GM21515 (cell line): ENCODE data around the gene FGF14.

Experiments used
- ATAC-seq: cut with Tn5 transposase; IDR thresholded peaks from one replicate; pipeline ENCODE4 v1.9.1; 2021; ENCODE audit not compliant: unreplicated experiment

Gene FGF14

GRCh38 chr13:102198418-102199311, 203.2 kb downstream of the FGF14 start:
- ATAC-seq = no peak

- no peak for ATAC-seq
These were observed 204.7 kb downstream of the FGF14 start for GRCh38 chr13:102197193-102197592.

DNA sequence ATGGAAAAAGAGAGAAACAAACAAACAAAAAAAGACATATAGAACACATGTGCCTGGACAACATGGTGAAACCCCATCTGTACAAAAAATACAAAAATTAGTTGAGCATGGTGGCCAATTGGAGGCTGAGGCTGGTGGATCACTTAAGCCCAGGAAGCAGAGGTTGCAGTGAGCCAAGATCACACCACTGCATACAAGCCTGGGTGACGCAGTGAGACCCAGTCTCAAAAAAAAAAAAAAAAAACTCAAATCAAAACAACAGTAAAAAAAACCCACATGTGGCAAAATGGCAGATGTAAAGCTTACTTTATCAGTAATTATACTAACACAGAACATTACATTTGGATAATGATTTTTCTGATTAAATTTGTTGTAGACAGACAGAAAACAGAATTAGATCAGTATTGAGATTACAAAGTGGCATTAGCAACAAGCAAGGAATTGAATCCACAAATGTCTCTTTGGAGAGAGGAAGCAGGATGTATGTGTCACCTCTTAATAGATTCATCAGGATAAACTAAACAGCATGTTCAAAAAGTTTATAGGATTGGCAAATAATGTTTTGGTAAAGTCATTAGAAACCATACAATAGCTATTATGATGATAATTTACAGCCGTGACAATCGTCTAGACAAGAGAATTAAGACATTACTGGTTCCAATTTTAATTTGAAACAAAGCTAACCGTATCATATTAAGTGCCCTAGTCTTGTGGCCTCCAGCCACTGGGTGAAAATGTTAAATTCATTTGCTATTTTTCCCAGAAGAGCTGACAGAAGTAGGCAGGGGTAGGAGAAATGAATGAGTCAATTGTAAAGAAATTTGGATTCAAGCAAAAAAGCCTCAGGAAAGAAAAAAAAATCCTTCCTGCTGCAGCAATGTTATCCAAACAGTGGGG, 206.0 kb downstream of the FGF14 start:
- ATAC-seq = no peak

- no peak for ATAC-seq
These were observed 209.0 kb downstream of the FGF14 start for GRCh38 chr13:102192858-102193257.

DNA sequence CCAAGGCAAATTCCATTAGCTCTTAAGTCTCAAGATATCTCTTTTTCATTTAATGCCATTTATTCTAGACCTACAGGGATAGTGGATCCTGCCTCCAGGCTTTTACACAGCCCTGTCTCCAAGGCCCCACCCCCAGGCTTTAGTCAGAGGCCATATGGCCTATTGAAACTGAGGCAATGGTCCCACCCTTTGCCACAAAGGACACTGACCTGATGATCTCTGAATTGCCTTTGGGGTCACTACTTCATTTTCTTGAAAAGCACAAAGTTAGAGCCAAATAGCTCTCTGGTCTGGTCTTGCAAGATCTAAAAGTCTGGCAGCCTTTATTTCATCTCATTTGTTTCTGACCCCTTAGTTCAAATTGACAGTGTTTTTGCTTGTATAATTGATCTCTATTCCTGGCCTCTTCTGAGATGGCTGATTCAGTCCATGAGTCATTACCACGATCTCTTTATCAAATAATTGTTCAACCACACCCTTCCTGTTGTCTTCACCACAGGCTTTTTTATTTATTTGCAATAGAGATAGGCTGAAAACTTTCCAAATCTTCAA, 209.8 kb downstream of the FGF14 start:
- no peak for ATAC-seq

DNA sequence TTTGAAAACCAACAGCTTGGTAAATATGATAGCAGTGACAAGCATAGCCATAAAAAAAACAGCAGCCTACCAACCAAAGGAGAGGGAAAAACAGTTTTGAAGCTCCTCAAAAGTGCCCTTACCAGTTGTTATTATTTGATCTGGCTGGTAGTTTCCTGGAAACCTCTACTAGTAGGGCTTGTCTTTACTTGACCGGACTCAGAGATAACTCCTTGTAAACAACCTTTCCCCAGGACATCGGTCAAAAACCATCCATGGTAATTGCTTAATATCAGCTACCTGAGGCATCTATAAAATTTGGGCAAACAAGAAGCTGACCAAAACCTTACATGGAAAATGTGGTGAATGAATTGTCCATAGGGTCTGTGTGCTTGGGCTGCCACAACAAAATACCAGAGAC, 210.9 kb downstream of the FGF14 start:
- no peak for ATAC-seq

DNA sequence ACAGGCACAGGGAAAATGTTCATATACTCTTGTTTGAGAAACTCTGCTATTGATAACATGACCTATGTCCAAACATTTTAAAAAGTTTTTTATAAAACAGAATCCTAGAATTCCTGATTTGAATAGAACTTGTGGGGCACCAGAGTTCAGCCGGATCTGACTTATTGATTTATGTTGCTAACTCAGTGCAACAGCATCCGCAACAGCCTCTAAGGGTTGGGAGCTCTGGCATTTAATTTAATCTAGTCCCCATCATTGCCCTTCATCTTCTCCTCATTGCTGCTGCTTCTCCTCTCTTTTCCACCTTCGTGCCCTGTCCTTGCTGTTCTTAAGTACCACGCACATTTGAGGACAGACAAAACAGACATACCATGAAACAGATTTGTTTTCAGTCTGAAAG, 214.5 kb downstream of the FGF14 start:
- no peak for ATAC-seq

DNA sequence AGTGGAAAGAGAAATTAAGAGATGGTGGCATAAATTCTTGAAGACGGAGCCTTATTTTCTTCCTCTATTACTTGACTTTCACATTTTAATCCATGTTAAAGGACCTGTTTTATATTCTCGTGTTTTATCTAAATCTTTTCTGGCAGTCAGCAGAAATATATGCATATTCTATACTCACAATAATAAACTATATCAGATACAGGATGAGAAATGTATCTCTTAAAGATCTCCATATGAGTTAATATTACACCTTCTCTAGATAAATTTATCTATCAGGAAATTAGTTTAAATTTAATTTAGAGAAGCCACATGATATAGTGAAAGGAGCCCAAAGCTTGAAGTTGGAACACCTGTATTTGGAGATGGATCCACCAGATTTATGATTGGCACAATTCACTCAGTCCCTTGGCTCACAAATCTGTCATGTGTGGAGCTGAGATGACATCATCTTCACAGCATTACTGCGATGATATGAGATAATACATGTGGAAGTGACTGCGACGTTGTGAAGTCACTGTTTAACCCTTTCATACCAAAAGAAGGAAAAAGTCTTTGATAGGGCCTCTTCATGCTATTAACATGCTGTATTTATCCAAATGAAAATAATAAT, 216.4 kb downstream of the FGF14 start:
- no peak for ATAC-seq

GRCh38 chr13:102183509-102184182, 218.2 kb downstream of the FGF14 start:
- no peak for ATAC-seq

DNA sequence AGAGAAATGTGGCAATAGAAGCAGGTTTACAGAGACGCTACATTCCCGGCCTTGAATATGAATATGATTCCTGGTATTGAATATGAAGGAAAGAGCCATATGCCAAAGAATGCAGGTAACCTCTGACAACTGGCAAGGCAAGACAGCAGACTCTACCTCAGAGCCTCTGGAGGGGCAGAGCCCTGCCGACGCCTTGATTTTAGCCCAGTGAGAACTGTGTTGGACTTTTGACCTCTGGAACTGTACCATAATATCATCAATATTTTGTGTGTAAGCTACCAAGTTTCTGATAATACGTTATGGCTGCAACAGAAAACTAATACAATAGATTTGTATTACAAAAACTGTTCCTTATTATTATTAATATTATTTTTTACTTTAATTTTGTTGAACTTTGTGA, 219.7 kb downstream of the FGF14 start:
- no peak for ATAC-seq

- no peak for ATAC-seq
These were observed 224.4 kb downstream of the FGF14 start for GRCh38 chr13:102177431-102177830.

GRCh38 chr13:102176846-102177245, 225.0 kb downstream of the FGF14 start:
- ATAC-seq = no peak

GRCh38 chr13:102172406-102172805, 229.4 kb downstream of the FGF14 start:
- no peak for ATAC-seq

GRCh38 chr13:102170305-102170704, 231.5 kb downstream of the FGF14 start:
- ATAC-seq = no peak

GRCh38 chr13:102169471-102170015, 232.3 kb downstream of the FGF14 start:
- no peak for ATAC-seq

GRCh38 chr13:102152790-102153189, 249.1 kb downstream of the FGF14 start:
- ATAC-seq = no peak

GRCh38 chr13:102147353-102147752, 254.5 kb downstream of the FGF14 start:
- no peak for ATAC-seq

DNA sequence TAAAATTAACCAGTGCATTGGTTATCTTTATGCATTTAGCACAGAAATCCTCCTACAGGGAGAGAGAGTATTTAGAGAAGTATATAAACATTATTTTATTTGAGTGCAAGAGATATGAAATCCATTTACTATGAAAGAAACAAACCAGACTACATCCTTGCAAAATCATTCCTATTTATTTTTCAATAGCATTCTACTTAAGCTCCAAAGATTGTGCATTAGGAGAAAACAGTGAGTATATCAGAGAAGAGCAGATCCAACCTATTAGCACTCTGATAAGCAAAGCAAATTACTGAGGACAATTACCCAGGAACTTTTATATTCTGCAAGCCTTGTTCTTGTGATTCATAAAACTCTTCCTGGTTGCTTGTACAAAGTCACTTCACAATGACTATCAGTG, 256.1 kb downstream of the FGF14 start:
- no peak for ATAC-seq

GRCh38 chr13:102142473-102142826, 259.4 kb downstream of the FGF14 start:
- ATAC-seq = no peak
